CD4-positive, alpha-beta T cell treated with Interleukin-4 for 4 hours (primary cell): ENCODE measurements around the gene SMAP2.
"Not testable (repeated sequence)": the region's sequence is repeated elsewhere in the genome, so short reads cannot be mapped to it uniquely, and the experiment has no call there.

Experiments used
- DNase-seq: peaks from one replicate; pipeline ENCODE4 v3.0.0-alpha.2; 2020

The SMAP2 gene

DNA sequence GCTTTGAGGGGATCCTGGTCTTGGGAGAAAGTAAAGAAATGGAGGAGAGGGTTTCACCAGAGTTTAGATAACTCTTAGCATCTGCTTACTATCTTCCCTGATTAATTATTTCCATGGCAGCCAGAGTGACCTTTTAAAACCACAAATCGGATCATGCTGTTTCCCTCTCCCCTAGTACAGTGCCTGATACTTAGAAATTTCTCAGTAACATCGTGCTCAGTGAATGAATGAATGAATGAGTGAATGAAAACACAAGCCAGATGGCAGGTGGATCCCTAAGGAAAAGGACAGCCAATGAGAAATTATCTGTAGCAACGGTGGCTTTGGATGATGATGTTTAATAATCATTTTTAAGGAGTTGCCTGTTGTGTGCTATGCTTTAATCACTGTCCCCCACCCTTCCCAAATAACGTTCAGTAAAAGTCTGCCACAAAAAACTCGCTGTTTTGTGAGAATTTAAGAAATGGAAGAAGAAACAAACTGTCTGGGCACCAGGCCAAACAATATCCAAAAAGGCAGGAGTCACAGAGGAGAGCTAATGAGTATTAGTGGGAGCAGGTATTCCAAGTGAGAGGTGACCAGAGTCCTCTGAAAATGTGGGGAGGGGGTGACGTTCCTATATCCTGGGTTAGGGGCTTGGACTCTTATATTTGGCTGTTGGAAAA lies 737 bp upstream of the SMAP2 start:
- no peak for DNase-seq

DNA sequence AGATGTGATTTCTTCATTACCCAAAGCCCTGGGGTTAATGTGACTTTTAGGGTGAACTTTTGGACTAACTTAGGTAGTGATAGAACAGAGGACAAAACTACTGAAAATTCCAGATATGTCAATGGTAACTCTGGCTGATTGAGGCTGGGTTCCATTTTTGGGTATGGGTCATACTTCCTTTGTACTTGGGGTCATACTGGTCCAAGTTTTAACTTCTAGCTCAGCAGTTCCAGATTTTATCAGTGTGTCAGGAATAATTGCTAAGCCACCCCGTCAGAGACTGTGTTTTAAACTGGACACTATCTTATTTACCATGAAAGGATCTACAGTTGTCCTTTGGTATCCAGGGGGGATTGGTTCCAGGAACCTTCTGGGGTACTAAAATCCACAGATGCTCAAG lies 4.0 kb downstream of the SMAP2 start:
- no peak for DNase-seq

DNA sequence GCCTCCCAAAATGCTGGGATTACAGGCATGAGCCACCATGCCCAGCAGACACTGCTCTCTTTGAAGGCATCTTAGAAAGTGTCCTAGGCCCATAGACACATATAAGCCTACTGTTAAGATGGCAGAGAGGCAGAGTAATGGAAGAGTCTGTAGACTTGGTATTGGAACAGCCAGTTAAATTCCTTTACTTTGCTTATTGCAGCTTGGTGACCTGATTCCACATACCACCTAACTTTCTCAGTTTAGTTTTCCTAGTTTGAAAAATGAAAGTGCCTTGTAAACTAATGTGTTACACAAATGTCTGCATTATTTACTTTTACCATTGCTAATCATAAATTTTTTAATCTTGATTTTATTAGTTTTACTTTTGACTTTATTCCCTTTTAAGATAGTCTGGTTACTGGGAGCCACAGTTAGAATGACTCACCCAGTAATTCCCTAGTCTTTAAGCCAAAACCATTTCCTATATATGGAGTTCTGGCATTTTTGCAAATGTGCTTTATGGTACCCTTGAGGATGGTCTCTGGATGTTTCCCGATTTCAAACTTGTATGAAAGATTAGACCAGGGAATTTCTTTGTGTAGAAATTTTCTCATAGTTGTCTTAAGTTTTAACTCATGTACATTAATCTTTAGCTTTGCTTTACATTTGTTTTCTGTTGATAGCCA lies 6.4 kb downstream of the SMAP2 start:
- no peak for DNase-seq

DNA sequence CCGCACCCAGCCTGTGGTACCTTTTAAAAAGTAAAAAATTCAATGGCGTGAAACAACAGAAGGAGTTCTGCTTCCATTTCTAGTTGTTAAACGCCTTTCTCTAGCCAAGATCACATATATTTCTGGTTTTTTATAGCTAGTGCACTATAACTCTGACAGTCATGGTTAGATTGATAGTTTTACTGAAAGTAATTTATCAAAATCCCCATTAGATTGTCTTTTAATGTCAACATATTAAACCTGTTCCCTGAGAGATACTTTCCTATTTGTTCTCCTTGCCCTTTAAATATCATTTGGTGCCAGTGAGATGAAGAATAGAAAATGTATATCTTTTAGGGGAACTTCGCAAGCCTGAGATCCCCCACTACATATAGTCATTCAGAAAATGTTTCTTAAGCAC lies 7.3 kb downstream of the SMAP2 start:
- DNase-seq = no peak

DNA sequence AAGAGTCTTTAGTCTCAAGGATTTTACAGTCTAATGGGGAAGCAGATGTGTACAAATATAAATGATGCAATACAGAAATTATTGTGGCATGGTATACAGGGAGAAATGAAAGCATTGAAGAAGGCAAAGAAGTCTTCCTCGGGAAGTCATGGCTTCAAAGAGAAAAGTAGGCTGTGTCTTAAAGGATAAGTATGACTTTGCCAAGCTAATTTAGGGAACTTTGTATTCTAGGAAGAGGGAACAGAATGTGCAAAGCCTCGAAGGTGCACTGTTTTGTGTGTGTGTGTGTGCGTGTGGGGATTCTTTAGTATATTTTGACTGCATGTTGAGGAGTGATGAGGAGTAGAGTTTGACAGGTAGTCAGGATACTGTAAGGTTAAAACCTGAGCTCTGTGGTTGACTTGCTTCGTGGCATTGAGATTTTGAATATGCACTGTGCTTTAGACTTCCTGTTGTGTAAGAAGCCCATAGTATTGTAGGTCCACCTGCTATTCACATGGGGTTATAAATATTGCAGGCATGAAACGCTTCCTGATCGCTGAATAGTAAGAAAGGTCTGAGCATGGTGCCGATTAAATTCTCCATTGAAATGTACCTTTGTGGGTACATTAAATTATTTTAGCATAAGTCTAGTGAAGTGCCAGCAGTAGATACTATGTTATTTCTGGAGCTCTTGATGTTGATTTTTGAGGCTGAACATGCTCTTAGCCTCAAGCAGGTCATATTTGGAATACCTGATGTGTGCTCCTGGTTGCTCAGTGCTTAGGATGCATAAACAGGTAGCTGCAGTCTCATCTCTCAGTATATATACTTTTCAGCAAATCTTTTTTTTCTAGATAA lies 8.0 kb downstream of the SMAP2 start:
- DNase-seq = peak; percentile 65

DNA sequence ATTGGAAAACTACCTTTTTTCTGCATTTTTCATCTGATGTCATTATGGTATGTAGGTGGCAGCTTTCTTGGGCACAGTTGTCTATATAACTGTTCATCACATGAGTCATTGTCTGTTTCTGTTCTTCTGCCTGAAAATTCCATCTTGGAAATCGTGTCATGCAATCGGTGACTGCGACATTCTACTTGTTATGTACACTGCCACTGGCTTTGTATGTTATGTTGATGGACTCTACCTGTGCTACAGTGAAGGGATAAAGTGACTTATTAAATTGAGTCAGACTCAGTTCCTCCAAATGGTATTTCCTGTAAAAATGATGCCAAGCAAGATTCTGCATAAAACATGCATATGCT lies 8.6 kb downstream of the SMAP2 start:
- no peak for DNase-seq

DNA sequence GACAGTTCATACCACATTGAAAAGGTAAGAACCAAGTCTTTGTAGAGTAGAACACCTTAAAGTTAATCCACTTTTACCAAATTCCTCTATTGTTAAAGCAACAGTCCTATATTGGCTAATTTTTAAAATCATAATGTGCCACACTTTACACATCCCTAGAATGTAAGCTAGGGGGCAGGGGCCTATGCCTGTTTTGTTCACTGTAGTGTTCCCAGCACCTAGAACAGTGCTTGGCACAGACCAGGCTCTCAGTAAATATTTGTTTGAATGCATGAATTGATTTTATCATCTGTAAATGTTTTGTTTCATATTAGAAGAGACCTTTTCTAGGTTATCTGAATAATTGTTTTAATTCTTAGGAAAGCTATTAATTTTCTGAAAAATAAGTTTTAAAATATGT lies 9.1 kb downstream of the SMAP2 start:
- no peak for DNase-seq

DNA sequence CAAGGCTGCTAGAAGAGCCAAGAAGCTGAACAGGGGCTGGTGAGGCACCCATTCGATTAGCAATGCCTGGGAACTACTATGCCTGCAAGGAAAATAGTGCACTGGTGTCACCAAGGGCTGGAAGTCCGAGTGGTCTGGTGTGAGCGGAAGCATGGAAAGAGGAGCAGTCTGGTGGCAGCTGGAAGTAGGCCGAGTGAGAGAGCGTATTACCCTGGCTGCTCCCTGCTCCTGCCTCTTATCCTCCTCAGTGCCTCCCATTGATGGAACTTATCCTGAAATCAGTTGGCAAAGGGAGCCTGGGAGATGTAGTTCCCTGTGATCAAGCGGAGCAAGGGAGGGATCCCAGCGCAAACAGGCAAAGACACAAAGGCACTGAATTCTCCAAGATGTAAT lies 9.6 kb downstream of the SMAP2 start:
- DNase-seq = no peak

DNA sequence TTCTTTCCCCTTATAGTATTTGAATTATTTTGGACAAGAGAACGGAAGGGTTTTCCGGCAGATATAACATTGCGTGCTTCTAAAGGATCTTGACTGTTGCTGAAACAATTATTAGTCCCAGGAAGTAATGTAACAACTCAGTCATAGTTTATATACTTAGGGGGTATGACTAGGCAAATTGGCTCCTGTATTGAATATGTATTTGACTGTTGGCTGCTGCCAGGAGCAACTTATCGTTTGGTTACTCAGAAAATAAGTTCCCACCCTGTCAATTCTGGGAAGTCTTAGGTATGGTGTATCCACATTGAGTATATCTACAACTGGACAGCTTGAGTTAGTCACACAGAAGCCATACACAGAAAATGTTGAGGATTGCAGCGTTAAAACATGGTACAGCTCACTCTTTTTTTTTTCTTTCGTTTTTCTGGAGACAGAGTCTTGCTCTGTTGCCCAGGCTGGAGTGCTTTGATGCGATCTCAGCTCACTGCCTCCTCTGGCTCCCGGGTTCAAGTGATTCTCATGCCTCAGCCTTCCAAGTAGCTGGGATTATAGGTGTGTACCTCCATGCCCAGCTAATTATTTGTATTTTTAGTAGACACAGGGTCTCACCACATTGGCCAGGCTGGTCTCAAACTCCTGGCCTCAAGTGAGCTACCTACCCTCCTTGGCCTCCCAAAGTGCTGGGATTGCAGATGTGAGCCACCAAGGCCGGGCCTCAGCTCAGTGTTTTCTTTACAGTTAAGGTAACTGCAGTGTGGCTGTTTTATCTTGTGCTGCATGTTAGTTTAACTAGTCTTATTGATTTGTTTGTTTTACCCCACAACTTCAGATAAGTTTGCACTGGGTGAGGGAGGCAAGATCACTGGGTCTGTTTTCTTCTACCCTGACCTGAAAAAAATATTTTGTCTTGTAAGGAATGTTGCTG lies 10.2 kb downstream of the SMAP2 start:
- DNase-seq = peak; percentile 47

DNA sequence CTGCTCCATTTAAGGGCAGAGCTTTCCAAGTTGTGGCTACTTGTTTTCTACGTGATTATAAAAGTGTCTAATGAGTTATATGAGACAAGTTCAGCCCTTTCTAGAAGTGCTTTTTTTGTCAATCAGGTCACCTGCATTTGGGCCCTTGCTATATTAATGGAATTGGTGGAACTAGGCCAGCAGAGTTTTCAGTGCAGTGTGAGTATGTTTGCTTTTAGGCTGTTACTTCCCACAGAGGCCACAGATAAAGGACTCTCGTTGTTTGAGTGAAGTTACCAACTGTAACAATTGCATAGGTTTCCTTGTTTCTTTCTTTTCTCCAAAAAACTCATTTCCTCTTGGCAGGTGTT lies 10.9 kb downstream of the SMAP2 start:
- DNase-seq = no peak

DNA sequence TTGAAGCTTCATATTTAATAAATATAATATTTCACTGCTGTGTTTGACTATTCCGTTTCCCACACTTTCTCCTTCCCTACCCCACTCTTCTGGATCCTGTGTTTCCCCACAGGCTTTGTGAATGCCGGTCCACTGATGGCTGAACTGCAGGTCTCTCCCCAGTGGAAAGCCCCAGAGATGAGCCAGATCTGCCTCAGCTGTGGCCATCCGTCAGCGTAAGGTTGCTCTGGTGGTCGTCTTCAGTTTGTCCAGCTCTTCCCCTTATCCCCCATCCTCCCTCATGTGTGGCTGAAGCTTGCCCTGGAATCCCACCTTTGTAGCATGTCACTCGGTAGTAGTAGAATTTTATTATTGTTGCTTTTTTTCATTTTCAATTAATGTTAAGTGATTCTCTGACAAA lies 11.4 kb downstream of the SMAP2 start:
- DNase-seq = no peak

DNA sequence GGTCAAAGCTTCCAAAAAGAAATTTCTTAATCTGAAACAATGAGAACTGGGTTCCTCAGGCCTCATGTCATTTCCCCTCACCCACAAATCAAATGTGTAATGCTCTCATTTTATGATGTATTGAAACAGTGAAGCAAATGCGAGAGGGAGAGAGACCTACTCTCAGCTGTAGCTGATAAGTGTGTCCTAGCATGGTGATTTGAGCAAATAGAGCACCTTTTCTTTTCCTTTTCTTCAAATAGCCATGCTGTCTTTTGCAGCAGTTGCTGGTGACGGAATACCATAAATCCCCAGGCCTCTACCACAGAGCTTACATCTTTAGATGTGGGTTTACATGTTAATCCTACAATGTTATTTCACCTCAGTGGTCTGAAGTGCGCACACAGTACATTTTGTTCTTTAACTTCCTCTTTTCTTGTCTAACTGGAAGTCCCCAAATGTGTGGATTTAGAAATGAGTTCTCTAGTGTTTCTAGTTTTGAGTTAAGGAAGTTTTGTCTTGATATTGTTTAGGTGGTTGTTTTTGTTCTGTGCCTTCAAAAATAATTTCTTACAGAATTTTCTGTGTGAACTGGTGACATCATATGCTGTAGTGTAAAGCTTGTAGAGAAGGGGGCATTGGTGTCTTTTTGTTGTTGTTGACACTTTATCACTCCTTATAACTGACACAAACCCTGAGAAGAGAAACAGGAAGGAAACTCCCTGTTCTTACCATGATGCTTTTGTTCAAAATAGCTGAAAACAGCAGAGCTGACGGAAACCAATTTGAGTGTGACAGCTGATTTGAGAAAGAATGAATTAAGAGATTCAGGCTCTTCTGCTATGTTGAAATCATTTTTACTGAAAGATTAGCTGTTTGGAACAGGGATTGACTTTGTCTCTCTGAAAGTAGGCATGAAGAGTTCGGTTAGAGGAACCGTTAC lies 12.2 kb downstream of the SMAP2 start:
- peak; percentile 94 for DNase-seq

DNA sequence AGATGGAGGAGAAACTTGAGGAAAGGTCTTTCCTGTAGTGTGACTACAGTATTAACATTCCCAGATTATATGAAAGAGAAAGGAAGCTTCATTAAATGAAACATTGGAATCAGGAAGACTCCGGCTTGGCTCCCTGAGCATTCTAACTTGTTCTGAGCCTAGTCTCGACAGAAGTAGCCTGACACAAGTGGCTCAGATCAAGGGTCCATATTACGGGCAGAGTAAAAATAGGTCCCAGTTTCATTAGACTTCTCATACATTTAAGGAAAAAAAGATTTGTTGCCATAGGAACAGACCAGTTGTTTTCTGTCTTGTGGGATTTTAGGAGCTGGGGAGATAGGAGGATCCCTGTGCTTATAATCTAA lies 12.8 kb downstream of the SMAP2 start:
- no peak for DNase-seq

DNA sequence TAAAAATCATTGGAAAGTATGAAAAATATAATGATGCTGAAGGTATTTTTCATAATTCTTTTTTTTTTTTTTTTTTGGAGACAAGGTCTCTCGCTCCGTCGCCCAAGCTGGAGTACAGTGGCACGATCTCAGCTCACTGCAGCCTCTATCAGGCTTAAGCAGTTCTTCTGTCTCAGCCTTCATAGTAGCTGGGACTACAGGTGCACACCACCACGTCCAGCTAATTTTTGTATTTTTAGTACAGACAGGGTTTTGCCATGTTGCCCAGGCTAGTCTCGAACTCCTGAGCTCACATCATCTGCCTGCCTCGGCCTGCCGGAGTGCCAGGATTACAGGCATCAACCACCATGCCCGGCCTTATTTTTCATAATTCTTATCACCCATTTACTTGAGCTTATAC lies 13.3 kb downstream of the SMAP2 start:
- DNase-seq = no peak

DNA sequence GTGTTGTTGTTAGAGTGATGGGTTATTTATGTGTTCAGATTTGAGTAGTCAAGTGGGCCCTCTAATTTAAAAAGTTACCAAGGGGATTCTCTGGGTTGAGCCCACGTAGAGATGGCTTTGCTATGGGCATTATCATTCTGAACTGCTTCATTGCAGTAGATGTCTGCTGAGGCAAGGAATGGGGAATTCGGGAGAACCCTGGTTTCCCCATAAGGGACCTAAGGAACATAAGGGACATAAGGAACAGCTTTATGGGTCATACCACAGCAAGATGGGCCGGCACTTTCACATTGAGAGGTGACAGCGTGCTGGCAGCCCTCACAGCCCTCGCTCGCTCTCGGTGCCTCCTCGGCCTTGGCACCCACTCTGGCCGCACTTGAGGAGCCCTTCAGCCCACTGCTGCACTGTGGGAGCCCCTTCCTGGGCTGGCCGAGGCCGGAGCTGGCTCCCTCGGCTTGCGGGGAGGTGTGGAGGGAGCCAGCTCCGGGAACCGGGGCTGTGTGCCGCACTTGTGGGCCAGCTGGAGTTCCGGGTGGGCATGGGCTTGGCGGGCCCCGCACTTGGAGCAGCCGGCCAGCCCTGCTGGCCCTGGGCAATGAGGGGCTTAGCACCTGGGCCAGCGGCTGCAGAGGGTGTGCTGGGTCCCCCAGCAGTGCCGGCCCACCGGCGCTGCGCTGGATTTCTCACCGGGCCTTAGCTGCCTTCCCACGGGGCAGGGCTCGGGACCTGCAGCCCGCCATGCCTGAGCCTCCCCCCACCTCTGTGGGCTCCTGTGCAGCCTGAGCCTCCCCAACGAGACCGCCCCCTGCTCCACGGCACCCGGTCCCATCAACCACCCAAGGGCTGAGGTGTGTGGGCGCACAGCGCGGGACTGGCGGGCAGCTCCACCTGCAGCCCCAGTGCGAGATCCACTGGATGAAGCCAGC lies 14.1 kb downstream of the SMAP2 start:
- not testable (repeated sequence) for DNase-seq

DNA sequence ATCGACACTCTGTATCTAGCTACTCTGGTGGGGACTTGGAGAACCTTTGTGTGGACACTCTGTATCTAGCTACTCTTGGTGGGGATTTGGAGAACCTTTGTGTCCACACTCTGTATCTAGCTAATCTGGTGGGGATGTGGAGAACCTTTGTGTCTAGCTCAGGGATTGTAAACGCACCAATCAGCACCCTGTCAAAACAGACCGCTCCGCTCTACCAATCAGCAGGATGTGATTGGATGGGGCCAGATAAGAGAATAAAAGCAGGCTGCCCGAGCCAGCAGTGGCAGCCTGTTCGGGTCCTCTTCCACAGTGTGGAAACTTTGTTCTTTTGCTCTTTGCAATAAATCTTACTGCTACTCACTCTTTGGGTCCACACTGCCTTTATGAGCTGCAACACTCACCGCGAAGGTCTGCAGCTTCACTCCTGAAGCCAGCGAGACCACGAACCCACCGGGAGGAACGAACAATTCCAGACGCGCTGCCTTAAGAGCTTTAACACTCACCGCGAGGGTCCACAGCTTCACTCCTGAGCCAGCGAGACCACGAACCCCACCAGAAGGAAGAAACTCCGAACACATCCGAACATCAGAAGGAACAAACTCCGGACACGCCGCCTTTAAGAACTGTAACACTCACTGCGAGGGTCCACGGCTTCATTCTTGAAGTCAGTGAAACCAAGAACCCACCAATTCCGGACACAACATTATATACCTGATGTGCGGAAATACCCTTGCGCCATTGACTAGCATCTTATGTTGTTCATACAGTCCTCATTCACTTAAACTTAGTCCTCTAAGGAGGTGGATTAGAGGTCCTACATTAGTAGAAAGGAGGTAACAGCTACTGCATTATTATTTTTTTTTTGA lies 15.2 kb downstream of the SMAP2 start:
- peak; percentile 60 for DNase-seq

DNA sequence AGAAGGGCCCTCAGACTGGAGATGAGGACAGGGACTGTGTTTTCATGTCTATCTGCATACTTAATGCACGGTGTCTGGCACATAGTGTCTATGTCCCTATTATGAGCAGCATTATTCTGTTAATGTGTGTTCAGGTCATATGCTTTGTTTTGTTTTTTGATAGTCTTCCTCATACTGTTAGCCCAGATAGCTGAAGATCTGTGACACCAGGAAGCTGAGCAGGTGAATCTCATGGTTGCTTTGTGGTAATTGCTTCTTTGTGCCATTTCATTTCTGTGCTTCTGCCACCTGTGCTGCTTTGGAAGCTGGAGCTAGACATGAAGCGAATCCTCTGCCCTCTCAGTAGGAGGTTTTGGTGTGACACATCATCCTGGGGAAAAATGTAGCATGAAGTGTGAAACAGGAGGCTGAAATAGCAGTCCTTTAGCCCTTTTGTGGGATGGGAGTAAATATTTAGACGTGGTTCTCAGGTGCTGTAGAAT lies 15.8 kb downstream of the SMAP2 start:
- DNase-seq = peak; percentile 43

DNA sequence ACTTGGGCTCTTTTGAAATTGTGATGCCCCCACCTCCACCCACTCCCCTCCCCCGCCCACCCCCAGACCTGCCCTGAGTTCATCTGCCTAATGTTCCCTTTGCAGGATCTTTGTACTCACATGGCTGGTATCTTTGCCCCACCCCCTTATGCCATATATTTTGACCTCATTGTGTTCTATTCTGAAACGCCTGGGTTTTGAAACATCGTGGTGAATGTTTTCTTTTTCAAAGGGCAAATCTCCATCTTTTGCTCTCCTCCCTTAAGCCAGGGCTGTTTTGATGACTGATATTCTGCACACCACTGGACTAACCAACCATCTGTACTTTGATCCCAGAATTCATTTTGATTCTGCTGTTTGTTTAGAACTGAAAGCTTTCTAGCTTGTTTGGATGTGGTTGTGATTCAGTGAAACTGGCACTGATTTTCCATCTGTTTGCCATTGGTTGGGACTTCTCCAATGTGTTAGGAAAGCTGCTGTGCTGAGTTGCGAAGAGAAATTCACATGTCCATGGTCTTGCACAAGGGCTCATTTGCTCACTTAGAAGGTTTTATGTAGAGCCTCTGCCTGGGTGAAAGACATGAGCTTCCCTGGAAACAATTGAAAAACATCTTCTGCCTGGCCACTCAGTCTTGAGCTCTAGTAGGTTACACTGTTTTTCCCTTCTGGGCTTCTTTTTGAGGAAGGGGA lies 16.5 kb downstream of the SMAP2 start:
- no peak for DNase-seq

DNA sequence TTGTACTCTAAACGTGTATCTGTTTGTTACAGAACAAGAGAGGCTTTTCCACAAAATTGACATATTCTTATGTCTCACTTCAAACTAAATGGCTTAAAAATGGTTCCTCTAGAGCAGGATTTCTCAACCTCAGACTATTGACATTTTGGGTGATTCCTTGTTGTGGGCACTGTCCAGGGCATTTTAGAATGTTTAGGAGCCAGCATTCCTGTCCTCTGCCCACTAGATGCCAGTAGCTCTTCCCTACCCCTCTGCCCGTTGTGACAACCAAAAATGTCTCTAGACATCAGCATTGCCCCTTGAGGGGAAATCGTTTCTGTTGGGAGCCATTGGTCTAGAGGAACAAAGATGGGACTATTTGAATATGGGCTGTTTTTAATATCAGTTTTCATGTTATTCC lies 17.3 kb downstream of the SMAP2 start:
- no peak for DNase-seq
